Measurements from ENCODE around the gene CDK5RAP1.

DNA sequence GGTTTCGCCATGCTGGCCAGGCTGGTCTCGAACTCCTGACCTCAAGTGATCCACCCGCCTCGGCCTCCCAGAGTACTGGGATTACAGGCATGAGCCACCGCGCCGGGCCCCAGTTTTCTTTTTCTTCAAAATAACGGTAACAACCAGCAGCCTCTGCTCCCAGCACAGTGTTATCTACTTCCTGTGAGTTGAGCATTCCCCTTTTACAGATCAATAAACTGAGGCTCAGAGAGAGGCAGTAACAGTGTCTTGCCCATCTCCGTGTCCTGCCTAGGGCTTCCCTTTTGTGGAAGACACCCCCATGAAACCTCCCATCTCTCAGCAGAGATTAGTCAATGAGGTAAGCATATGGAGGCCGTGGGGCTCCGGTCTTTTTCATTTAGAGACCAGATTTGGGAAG, 88.7 kb downstream of the CDK5RAP1 start:
- TF ChIP-seq, protein P1, sequence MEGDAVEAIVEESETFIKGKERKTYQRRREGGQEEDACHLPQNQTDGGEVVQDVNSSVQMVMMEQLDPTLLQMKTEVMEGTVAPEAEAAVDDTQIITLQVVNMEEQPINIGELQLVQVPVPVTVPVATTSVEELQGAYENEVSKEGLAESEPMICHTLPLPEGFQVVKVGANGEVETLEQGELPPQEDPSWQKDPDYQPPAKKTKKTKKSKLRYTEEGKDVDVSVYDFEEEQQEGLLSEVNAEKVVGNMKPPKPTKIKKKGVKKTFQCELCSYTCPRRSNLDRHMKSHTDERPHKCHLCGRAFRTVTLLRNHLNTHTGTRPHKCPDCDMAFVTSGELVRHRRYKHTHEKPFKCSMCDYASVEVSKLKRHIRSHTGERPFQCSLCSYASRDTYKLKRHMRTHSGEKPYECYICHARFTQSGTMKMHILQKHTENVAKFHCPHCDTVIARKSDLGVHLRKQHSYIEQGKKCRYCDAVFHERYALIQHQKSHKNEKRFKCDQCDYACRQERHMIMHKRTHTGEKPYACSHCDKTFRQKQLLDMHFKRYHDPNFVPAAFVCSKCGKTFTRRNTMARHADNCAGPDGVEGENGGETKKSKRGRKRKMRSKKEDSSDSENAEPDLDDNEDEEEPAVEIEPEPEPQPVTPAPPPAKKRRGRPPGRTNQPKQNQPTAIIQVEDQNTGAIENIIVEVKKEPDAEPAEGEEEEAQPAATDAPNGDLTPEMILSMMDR (conservative IDR thresholded peaks at IDR 0.05; ENCODE audit: low read depth, low read length) = no peak
- no peak for TF ChIP-seq BHLHE40 (IDR thresholded peaks at IDR 0.05; ENCODE audit: low read depth, low read length)
- TF ChIP-seq MXI1 (IDR thresholded peaks at IDR 0.05; ENCODE audit: borderline replicate concordance, low read depth, low read length) = no peak
- TF ChIP-seq POLR2A (IDR thresholded peaks at IDR 0.05; ENCODE audit: low read depth, low read length) = no peak
- TF ChIP-seq FOS (IDR thresholded peaks at IDR 0.05; ENCODE audit: low read depth, low read length) = no peak
- TF ChIP-seq CEBPB (IDR thresholded peaks at IDR 0.05; ENCODE audit: low read depth, low read length) = no peak
- no peak for TF ChIP-seq MAZ (IDR thresholded peaks at IDR 0.05; ENCODE audit: borderline replicate concordance, low read depth, low read length)
- no peak for TF ChIP-seq ELK1 (IDR thresholded peaks at IDR 0.05; ENCODE audit: borderline replicate concordance, low read depth, low read length)

All from IMR-90 (cell line).